Prostate gland (tissue), 2 donors: Measurements from ENCODE around the gene DLEC1. TPM values are rescaled to one million over a fixed set of nuclear protein-coding genes. Genes with fewer than 3 reads are reported as not detected.
"Not testable (repeated sequence)": the region's sequence is repeated elsewhere in the genome, so short reads cannot be mapped to it uniquely, and the experiment has no call there.

ENCODE experiments used
- DNase-seq: peaks from one replicate; pipeline ENCODE4 v3.0.0-alpha.2; 2019; ENCODE audit warnings: low spot score
- H3K27ac ChIP-seq, 2 donors: fragments of 200-600 bp; sonication (generic); 2 replicates each; pipeline ENCODE4 v1.5.1; 2017 to 2019
- H3K27me3 ChIP-seq: fragments of 200-600 bp; sonication (generic); replicated peaks from 2 replicates; pipeline ENCODE4 v1.5.1; 2019; ENCODE audit not compliant: insufficient read depth
- H3K36me3 ChIP-seq, 2 donors: fragments of 200-600 bp; sonication (generic); 1 replicate in 1 of 2; 2 replicates in 1 of 2; pipeline versions ENCODE4 v1.5.1 to v1.8.1; 2017 to 2019
- H3K4me1 ChIP-seq: fragments of 200-600 bp; sonication (generic); replicated peaks from 2 replicates; pipeline ENCODE4 v1.5.1; 2019
- H3K4me3 ChIP-seq, 2 donors: fragments of 200-600 bp; sonication (generic); 2 replicates each; pipeline ENCODE4 v1.5.1; 2017 to 2019
- H3K9me3 ChIP-seq: fragments of 200-600 bp; sonication (generic); 2 replicates; pipeline ENCODE4 v1.5.1; 2017
- CTCF ChIP-seq, 4 experiments: fragments of 200-600 bp in 2 of 4; fragments of 450-650 bp in 2 of 4; sonication (generic) in 2 of 4; IDR thresholded peaks; 1 replicate in 3 of 4; 2 replicates in 1 of 4; pipeline ENCODE4 v1.5.1; 2016 to 2019; ENCODE audit warnings: antibody characterized with exemption in 4 of 4, mild to moderate bottlenecking in 2 of 4, moderate library complexity in 2 of 4
- POLR2A ChIP-seq: fragments of 450-650 bp; IDR thresholded peaks from one replicate; pipeline ENCODE4 v1.6.1; 2016; ENCODE audit warnings: antibody characterized with exemption, mild to moderate bottlenecking
- POLR2AphosphoS5 ChIP-seq: sonication (generic); formaldehyde crosslinking; IDR thresholded peaks from one replicate; pipeline ENCODE4 v1.6.1; 2017; ENCODE audit warnings: antibody characterized with exemption
- WGBS: methylation state at CpG from one replicate; pipeline ENCODE4 v1.1.5; 2018; 5-methylcytosine and 5-hydroxymethylcytosine counted together
- intact Hi-C: fragments of 100-400 bp; cut with DNase I; formaldehyde crosslinking; loops from one replicate; pipeline ENCODE4 v1.14.2; 2022
- total RNA-seq, 2 donors: library from RNA; depleted of rRNA; stranded (reverse); fragments of >200 nt; gene quantifications; one replicate each; pipeline ENCODE4 v1.1.0, GENCODE V29; 2016

Gene DLEC1
- total RNA-seq, 2 donors from 2014 or later, result 0.32 to 13.1 TPM

- no peak for DNase-seq
- Histone ChIP-seq H3K27me3 (no peaks in the 10 kb centered on the region), H3K4me3 (no peak overlapping the region), H3K4me1 (peaks cover 7% of the 10 kb centered on the region), H3K27ac (peak overlapping the region in 1 of 2 donors; percentile 40), H3K36me3 (peaks cover 20 to 41% of the 10 kb centered on the region in 2 donors), H3K9me3 (no peaks in the 10 kb centered on the region)
- intact Hi-C loops, result no loop called here
- TF ChIP-seq POLR2AphosphoS5, result no peak
- 100% methylated on average over 5 of the region's 5 CpGs for WGBS
Observed at GRCh38 chr3:38129058-38129457, 90.0 kb downstream of the DLEC1 start.

- TF ChIP-seq POLR2A, result no peak
- no peak for TF ChIP-seq CTCF (IDR thresholded peaks at IDR 0.05)
- TF ChIP-seq POLR2AphosphoS5, result no peak
- no peak for DNase-seq
- Histone ChIP-seq H3K36me3 (peaks cover 17 to 38% of the 10 kb centered on the region in 2 donors), H3K9me3 (no peaks in the 10 kb centered on the region), H3K27ac (no peak overlapping the region), H3K4me1 (peaks cover 7% of the 10 kb centered on the region), H3K27me3 (no peaks in the 10 kb centered on the region), H3K4me3 (no peak overlapping the region)
- intact Hi-C loops, result loop anchor here (10.0 kb wide), 1 partner anchor 354 kb away; no protein-coding TSS in a partner anchor
- 62% methylated on average over 3 of the region's 3 CpGs for WGBS
Observed at GRCh38 chr3:38130631-38131065, 91.6 kb downstream of the DLEC1 start.

GRCh38 chr3:38131621-38132369, 92.8 kb downstream of the DLEC1 start:
- H3K27me3 ChIP-seq, result no peaks in the 10 kb centered on the region
- no peak overlapping the region for H3K4me3 ChIP-seq
- intact Hi-C loops, result loop anchor here (10.0 kb wide), 1 partner anchor 353 kb away; no protein-coding TSS in a partner anchor
- peaks cover 8 to 27% of the 10 kb centered on the region in 2 donors for H3K36me3 ChIP-seq
- peak overlapping the region in 1 of 2 donors; percentile 85 for H3K27ac ChIP-seq
- 73% methylated on average over 6 of the region's 6 CpGs for whole genome bisulfite sequencing
- H3K4me1 ChIP-seq, result peaks cover 7% of the 10 kb centered on the region
- TF ChIP-seq CTCF (IDR thresholded peaks at IDR 0.05) (no peak), POLR2A (no peak), POLR2AphosphoS5 (no peak)
- no peaks in the 10 kb centered on the region for H3K9me3 ChIP-seq
- no peak for DNase-seq

GRCh38 chr3:38133209-38133556, 94.2 kb downstream of the DLEC1 start:
- intact Hi-C loops, result loop anchor here (10.0 kb wide), 1 partner anchor 352 kb away; no protein-coding TSS in a partner anchor
- Histone ChIP-seq H3K4me3 (no peak overlapping the region), H3K36me3 (peaks cover 0 to 19% of the 10 kb centered on the region in 2 donors), H3K27ac (peak overlapping the region; percentile 37 to 85), H3K27me3 (no peaks in the 10 kb centered on the region), H3K9me3 (no peaks in the 10 kb centered on the region), H3K4me1 (peaks cover 7% of the 10 kb centered on the region)
- WGBS, result 64% methylated on average over 3 of the region's 3 CpGs
- DNase-seq, result no peak
- no peak for TF ChIP-seq CTCF (IDR thresholded peaks at IDR 0.05)
- TF ChIP-seq POLR2A, result no peak
- TF ChIP-seq POLR2AphosphoS5, result no peak

- WGBS, result 61% methylated on average over 10 of the region's 10 CpGs
- H3K4me3 ChIP-seq, result no peak overlapping the region
- peaks cover 0 to 15% of the 10 kb centered on the region in 2 donors for H3K36me3 ChIP-seq
- peak; percentile 74 for DNase-seq
- peak overlapping the region; percentile 84 to 85 for H3K27ac ChIP-seq
- H3K4me1 ChIP-seq, result peaks cover 7% of the 10 kb centered on the region
- no peaks in the 10 kb centered on the region for H3K27me3 ChIP-seq
- intact Hi-C loops, result loop anchor here (10.0 kb wide), 1 partner anchor 351 kb away; no protein-coding TSS in a partner anchor
- TF ChIP-seq POLR2AphosphoS5, result peak; percentile 86
- no peak for TF ChIP-seq CTCF (IDR thresholded peaks at IDR 0.05)
- no peaks in the 10 kb centered on the region for H3K9me3 ChIP-seq
Observed at GRCh38 chr3:38133557-38134405, 94.8 kb downstream of the DLEC1 start.

GRCh38 chr3:38134517-38135143, 95.6 kb downstream of the DLEC1 start:
- H3K36me3 ChIP-seq, result peaks cover 0 to 12% of the 10 kb centered on the region in 2 donors
- H3K9me3 ChIP-seq, DNase-seq, H3K4me1 ChIP-seq, H3K27me3 ChIP-seq: not testable (repeated sequence)
- peak overlapping the region in 1 of 2 donors; percentile 90 for H3K4me3 ChIP-seq
- 79% methylated on average over 10 of the region's 10 CpGs for WGBS
- H3K27ac ChIP-seq, result peak overlapping the region; percentile 84 to 85
- intact Hi-C loops, result loop anchor here (5.0 to 10.0 kb wide), 3 partner anchors 113 to 350 kb away; partner anchors contain the start of gene ACVR2B

GRCh38 chr3:38135621-38136277, 96.7 kb downstream of the DLEC1 start:
- 38% methylated on average over 10 of the region's 10 CpGs for WGBS
- Histone ChIP-seq H3K4me3 (peak overlapping the region; percentile 90 to 99), H3K27ac (peak overlapping the region; percentile 84 to 85)
- not testable (repeated sequence) for H3K27me3 ChIP-seq, H3K36me3 ChIP-seq, H3K9me3 ChIP-seq, H3K4me1 ChIP-seq, DNase-seq
- intact Hi-C loops, result loop anchor here (5.0 to 10.0 kb wide), 3 partner anchors 112 to 349 kb away; partner anchors contain the start of gene ACVR2B
